ENCODE results near the gene EFCAB7. TPM values are rescaled to one million over a fixed set of nuclear protein-coding genes. Genes with fewer than 3 reads are reported as not detected.

EFCAB7 gene
- total and polyA plus RNA-seq, 2 donors (not counting 3 experiments of a cell fraction or from before 2014, with no cell fraction given): 1.4 to 7.1 TPM

- no peaks in the 10 kb centered on the region for H3K9me1 ChIP-seq (replicated peaks; ENCODE audit: control insufficient read depth, extremely low read depth, insufficient read depth, low read length)
- ChIA-PET CTCF (no interaction called here), POLR2A (no interaction called here)
- H3K36me3 ChIP-seq (ENCODE audit: control insufficient read depth in 2 of 2, extremely low read depth in 1 of 2, insufficient read depth in 2 of 2, low read length in 2 of 2): no peaks in the 10 kb centered on the region
- TF ChIP-seq POLR2A (IDR thresholded peaks at IDR 0.05; ENCODE audit: low read depth, low read length): no peak
- no peak for TF ChIP-seq POLR2AphosphoS5 (IDR thresholded peaks at IDR 0.05; ENCODE audit: insufficient read depth, low read depth, low read length)
- no peak for TF ChIP-seq CTCF (IDR thresholded peaks at IDR 0.05; ENCODE audit: extremely low read depth in 1 of 2, insufficient read depth in 1 of 2, low read depth in 1 of 2, low read length in 2 of 2)
- TF ChIP-seq JUN (IDR thresholded peaks at IDR 0.05; ENCODE audit: borderline replicate concordance, insufficient read depth, insufficient read length, low read depth): no peak
- TF ChIP-seq MAX (IDR thresholded peaks at IDR 0.05; ENCODE audit: insufficient read depth, insufficient read length): no peak
- no peak for TF ChIP-seq MYC (IDR thresholded peaks at IDR 0.05; ENCODE audit: low read depth, low read length)
- TF ChIP-seq FOS (IDR thresholded peaks at IDR 0.05; ENCODE audit: borderline replicate concordance, insufficient read depth, low read length): no peak
- TF ChIP-seq GATA2 (IDR thresholded peaks at IDR 0.05; ENCODE audit: insufficient read depth, insufficient read length, low read depth, low read length): no peak
- TF ChIP-seq EZH2 (IDR thresholded peaks at IDR 0.05; ENCODE audit: borderline replicate concordance, low read depth, low read length, severe bottlenecking): no peak
- intact Hi-C loops (cut with micrococcal nuclease): no loop called here
- no TSS peak for BruUV-seq (replicated peaks)
- no peak overlapping the region for H3K4me2 ChIP-seq (ENCODE audit: insufficient read depth, low read length)
- DNase-seq (ENCODE audit: low read depth, low spot score) (no peak), FAIRE-seq (no peak)
- dilution Hi-C loops (cut with MboI; ENCODE audit: extremely low pct_ligation_motif_present, low sequenced_read_pairs): no loop called here
- H4K20me1 ChIP-seq (replicated peaks; ENCODE audit: control insufficient read depth, extremely low read depth, insufficient read depth, low read length): no peaks in the 10 kb centered on the region
- no peaks in the 10 kb centered on the region for H3K9me3 ChIP-seq (replicated peaks; ENCODE audit: control insufficient read depth, insufficient read depth, low read length)
- no peak overlapping the region for H3K9ac ChIP-seq (replicated peaks; ENCODE audit: extremely low read depth, insufficient read depth, low read length)
- no peaks in the 10 kb centered on the region for H3K27me3 ChIP-seq (ENCODE audit: control insufficient read depth in 2 of 2, insufficient read depth in 2 of 2, low read length in 2 of 2)
- no peak overlapping the region for H3K4me3 ChIP-seq (replicated peaks in 1 of 3; ENCODE audit: insufficient read depth in 1 of 3, low read depth in 1 of 3, low read length in 3 of 3)
- no peaks in the 10 kb centered on the region for H3K79me2 ChIP-seq (ENCODE audit: control insufficient read depth, insufficient read depth, low read length)
- no peak overlapping the region for H2AFZ ChIP-seq (ENCODE audit: low read depth, low read length)
- H3K27ac ChIP-seq (ENCODE audit: insufficient read depth, low read depth, low read length): no peak overlapping the region
- H3K4me1 ChIP-seq (ENCODE audit: control insufficient read depth, extremely low read depth, insufficient read depth, low read length): no peaks in the 10 kb centered on the region
These were observed 36.7 kb upstream of the EFCAB7 start for GRCh38 chr1:63486629-63487028.

Data from endothelial cell of umbilical vein (primary cell).